ELR (cell line): Measurements from ENCODE around the gene SPSB1.

Experiments used
- DNase-seq: peaks from one replicate; pipeline ENCODE4 v3.0.0-alpha.2; 2015; ENCODE audit warnings: low read depth

The SPSB1 gene

DNA sequence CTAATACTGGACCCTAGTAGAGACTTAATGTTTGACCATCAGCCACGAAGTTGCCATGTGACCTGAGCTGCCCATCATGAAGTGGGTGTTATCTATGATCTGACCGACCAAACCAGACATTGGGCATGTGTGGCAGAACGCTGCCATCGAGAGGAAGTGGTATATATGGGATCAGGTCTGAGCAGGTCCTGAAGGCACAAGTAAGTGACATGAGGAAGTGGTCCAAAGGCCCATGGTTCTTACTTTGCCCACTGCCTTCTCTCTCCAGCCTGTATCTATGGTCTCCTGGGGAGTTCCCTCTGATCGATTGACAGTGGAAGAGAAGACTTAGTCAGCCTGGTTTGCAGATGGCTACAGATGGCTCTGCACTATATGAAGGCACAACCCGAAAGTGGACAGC, 7.9 kb downstream of the SPSB1 start:
- no peak for DNase-seq

DNA sequence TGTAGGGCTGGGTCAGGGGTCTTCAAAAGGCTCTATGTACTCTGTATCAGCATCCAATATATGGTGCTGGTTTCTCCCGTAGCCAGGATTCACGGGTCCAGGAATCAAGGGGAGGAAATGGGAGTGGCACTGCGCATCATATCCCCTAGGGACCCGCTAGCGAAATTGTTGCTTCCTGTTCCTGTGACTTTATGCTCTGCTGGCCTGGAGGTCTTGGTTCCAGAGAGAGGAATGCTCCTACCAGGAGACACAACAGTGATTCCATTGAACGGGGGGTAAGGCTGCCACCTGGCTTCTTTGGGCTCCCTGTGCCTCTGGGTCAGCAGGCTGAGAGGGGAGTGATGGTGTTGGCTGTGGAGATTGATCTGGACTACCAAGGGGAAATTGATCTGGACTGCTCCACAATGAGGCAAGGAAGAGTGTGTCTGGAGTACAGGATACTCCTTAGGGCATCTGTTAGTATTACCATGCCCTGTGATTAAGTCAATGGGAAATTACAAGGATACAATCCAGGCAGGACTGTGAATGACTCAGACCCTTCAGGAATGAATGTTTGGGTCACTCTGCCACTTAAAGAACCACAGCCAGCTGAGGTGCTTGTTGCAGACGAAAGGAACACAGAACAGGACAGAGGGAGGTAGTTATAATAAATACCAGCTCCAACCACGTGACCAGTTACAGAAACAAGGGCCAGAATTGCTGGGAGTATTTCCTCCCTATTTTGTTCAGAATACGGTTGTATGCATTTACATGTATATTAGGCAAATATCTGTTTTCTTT, 10.2 kb downstream of the SPSB1 start:
- DNase-seq = peak; percentile 94

DNA sequence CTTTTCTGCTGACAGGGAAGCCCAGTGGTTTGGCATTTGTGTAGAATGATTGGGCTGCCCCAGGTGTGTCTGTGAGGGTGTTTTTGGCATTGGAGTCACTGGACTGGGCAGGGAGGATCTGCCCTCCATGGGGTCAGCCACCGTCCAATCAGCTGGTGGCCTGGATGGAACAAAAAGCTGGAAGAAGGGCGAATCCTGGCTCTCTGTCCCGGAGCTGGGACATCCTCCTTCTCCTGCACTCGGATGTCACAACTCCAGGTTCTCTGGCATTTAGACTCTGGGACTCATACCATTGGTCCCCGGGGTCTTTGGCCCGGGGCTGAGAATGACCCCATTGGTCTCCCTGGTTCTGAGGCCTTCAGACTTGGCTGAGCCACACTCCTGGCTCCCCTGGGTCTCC, 11.2 kb downstream of the SPSB1 start:
- no peak for DNase-seq

DNA sequence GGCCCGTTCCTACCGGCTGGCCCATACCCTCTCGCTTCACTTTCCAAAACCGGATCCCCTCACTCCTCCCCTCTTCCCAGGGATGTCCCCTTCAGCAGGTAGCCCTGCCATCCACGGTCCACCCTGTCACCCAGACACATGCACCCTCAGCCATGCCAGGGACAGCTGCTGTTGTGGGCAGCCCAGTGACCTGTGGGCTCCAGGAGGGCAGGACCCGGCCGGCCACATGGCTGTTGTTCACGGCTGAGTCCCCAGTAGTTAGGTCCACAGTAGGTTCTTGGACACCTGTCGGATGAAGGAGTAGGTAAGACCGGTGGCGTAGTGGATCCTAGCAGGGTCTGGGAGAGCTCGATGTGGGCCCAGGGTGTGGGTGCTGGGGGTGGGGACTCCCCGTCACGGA, 12.5 kb downstream of the SPSB1 start:
- DNase-seq = no peak

DNA sequence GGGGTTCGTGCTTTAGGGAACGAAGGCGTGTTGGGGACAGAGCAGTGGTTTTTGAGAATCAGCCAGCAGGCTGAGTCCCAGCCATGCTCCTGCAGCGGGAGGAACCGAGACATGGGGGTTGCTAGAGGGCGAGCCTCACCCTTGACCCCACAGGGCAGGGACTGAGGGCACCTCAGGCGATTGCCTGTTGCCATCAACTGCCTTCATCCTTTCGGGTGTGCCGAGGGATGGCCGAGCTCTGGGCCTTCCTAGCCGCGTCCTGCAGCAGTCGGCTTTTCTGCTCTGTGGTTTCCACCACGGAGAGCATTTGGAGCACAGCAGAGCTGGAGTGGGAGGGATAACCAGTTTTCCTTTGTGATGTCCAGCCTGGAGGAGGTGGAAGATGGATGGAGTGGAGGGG, 13.3 kb downstream of the SPSB1 start:
- no peak for DNase-seq

DNA sequence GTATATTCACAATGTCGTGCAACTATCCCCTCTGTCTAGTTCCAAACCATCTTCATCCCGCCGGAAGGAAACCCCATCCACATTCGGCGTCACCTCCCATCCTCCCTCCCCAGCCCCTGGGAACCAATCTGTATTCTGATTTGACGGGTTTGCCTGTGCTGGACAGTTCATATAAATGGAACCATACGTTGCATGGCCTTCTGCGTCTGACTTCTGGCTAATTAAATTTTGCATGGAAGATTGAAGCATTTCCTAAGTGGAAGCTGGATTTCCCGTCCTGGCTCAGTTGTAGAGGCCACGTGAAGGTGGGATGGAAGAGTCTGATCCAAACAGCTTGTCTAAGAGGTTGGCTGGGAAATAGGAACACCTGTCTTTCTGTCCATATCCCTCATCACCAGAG, 14.6 kb downstream of the SPSB1 start:
- DNase-seq = no peak

DNA sequence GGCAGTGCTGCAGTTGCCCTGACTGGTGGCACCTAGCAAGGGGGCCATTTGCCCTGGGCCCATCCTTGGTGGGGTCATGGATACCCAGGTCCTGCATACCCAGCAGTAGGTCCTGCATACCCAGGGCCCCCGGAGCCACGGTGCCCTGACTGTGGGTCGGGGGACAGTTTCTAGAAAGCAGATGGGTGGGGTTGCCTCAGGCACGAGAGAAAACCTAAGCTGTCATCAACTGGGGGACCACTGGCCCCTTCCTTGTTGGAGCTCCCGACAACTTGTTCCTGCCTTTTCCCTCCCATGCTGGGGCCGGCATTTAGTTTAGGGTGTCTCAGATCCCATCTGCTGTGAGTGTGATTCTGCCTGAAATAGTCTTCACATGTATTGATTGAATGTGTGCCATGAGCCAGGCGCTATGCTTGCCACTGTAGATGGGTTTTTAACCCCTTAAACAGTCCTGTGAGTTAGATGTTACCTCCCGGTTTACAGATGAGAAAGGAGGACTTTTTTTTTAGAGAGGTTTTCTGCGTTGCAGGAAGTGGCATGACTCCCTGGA, 15.6 kb downstream of the SPSB1 start:
- no peak for DNase-seq

DNA sequence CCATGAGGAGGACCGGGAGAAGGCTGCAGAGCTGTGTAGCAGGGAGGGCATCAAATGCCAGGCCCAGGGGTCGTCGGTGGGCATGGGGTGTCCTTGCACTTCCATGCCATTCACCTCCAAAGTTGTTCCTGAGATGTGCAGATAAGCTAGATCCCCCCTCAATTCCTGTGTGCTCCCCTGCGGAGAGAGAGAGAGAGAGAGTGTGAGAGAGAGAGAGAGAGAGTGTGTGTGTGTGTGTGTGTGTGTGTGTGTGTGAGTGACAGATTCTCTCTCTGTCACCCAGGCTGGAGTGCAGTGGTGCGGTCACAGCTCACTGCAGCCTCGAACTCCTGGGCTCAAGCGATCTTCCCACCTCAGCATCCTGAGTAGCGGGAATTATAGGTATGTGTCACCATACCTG, 16.4 kb downstream of the SPSB1 start:
- DNase-seq = no peak

DNA sequence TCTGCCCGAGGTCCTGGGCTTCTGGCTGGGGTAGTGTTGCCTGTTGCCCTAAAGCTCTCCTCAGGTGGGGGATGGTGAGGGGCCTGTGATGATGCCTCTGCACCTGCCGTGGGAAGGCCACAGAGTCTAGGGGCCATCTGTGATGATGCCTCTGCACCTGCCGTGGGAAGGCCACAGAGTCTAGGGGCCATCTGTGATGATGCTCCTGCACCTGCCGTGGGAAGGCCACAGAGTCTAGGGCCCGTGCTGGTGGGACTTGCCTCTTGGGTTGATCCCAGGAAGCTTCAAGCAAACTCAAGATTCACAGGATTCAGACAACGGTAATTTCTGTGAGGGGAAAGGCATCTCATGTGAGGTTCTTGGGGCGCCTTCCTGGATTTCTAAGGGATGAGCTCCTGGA, 17.3 kb downstream of the SPSB1 start:
- no peak for DNase-seq

DNA sequence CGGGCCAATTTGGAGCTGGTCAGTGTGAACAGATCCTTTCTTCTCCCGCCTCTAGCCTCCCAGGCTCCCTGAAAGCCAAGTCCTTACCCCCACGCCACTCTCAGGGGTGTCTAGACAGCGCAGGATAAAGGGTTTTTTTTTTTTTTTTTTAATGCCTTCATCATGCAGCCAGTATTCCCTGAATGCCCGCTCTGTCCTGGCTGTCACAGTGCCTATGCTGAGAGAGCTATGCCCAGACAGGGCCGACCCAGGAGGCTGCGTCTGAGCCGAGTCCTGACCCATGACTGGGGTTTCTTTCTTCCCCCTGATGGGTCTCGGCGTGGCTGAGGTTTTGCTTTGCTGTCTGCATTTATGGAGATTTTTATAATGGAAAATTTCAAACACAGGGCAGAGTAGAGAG, 18.3 kb downstream of the SPSB1 start:
- DNase-seq = no peak

DNA sequence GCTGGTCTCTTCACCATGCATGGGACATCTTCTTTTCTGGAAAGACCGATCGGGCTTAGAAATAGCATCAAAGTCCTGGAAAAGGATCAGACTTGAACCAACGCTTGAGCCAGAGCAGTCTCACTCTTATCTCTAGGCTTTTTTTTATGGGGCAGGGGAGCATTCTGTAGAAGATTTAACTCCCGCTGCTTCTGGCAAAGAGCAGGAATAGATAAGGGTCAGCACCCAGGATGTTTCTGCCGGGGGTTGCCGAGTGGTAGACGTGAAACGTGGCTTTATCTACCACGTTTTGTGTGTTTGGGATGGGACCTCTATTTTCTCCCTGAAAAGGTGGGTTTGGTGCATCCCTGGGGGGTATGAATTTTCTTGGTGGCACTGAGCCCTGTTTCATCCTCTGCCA, 18.8 kb downstream of the SPSB1 start:
- DNase-seq = no peak

DNA sequence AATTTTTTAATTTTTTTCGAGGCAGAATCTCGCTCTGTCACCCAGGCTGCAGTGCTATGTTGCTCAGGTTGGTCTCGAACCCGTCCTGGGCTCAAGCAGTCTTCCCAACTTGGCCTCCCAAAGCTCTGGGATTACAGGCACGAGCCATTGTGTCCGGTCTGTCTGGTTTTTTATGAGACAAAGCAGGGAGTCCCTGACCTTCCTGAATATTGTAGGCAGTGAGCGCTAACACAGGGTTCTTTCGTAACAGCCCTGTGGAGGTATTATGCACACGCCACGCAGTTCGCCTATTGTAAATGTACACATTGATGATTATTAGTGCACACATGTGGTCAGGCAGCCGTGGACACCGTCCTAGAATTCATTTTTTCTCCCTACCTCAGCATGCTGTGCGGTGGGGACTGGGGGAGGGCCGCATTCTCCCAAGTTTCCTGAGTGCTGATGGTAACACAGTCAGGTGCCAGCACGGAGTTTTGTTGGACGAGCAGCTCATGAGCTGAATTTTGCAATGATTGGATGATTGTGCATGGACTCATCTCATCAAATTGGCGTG, 19.6 kb downstream of the SPSB1 start:
- DNase-seq = no peak

DNA sequence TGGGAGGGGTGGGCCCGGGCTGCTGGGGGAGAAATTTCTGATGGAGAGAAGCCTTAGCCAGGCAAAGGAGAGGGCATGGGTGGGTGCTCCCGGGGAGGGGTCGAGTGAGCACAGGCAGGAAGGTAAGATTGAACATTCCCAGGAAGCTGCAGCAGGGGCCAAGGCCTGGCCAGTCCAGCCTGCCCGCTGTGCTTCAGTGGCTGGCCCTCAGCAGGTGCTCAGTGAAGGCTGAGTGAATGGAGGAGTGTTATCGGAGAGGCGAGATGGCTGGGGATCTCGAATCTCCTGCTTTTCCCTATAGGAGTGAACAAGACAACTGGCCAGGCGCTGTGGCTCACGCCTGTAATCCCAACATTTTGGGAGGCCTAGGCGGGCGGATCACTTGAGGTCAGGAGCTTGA, 20.9 kb downstream of the SPSB1 start:
- no peak for DNase-seq

DNA sequence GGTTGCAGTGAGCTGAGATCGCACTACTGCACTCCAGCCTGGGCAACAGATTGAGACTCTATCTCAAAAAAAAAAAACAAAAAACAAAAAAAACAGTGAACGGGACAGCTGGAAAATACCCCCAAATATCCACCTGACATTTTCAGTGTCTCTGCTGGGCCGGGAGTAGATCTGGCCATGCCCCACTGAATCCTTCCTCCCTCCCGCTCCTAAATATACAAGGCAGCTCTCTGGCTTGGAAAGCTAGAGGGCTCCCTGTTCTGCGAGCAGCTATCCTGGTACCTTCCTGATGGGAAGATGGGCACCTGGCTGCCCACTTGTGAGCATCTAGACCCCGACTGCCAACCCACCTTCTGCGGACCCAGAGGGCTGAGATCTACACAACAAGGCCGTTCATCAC, 21.4 kb downstream of the SPSB1 start:
- no peak for DNase-seq

DNA sequence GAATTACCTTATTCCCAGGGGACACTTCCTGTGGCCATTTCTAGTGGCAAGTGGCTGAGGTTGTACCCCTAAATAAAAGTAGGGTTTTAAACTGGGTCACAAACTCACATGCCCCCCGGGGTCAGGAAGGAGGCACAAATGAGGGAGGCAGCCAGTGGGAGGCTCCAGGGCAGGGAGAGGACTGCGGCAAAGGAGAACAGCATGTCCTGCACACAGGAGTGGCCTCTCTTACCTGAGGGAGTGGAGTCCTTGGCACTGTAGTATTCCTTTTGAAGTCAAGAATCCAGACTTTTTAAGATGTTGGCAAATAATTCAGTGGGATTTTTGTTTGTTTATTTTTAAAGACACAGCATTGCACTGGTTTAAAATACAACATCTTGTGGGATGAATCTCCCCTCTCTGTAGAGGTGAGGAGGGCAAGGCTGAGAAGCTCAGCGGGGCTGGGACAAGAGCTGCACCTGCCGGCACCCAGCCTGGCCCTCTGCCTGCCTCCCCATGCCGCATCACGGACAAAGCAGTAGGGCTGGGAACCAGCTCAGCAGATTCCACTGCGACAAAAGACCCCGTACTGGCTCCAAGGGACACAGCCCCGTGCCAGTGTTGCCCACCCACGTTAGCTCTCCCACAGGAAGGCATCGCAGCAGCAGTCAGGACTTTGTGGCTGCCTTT, 22.2 kb downstream of the SPSB1 start:
- no peak for DNase-seq

DNA sequence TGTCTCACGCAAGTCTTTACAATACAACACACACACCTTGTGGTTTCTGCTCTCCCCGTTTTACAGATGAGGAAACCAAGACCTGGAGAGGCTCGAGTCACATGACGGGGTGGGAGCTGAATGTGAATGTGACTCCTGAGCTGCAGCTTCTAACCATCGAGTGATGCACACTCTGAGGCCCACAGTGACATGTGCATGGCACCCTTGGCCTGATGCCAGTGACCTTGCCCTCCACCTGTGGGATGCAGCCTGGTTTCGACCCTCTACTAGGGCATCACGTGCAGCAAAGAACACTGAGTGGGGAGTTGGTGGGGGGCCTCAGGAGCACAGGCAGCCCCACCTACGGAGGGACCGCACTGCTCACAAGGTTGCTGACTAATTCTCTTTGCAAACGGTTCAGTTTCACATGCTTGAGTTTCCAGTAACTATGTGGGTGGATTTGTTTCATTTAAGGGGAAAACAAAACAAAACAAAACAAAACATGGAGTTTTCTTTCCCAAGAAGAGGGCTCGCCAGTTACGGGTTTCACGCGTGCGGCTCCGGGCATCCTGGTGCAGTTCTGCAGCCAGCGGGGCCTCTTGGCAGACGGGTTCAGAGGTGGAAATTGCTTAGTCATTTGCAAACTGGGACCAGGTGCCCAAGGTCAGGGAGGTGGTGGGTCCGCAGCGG, 22.9 kb downstream of the SPSB1 start:
- DNase-seq = peak; percentile 49

DNA sequence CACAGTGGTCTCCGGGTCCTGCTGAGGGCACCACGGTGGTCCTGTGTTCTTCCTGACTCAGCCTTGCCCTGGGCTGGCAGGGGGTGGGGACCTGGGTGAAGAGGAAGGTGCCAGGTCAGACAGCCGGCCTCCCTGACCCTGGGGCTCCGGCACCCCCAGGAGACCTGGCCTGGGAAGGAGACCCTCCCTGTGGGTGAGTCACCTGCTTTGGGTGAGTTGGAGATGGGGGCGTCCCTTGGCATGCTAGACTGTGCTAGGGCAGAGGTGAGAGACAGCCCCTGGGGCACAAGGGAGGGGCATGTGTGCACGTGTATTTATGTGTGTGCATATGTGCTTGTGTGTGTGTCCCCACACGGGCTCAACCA, 23.4 kb downstream of the SPSB1 start:
- DNase-seq = no peak

DNA sequence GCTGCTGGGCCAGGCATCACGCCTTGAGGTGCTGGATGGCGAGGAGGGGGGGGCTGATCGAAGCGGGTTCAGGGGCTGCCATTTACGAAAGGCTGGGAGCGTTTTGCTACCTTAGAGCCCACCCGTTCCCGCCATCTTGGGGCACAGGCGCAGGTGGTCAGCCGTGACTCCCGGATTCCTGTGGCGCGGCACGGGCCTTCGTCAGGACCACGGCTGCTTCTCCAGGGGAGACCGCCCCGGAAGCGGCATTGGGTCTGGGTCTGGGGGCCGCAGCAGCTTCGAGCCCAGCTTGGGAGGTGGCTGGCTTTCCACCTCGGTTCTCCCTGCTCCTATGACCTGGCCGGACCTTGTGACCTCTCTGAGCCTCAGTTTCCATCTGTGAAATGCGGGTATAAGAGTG, 23.8 kb downstream of the SPSB1 start:
- DNase-seq = no peak

DNA sequence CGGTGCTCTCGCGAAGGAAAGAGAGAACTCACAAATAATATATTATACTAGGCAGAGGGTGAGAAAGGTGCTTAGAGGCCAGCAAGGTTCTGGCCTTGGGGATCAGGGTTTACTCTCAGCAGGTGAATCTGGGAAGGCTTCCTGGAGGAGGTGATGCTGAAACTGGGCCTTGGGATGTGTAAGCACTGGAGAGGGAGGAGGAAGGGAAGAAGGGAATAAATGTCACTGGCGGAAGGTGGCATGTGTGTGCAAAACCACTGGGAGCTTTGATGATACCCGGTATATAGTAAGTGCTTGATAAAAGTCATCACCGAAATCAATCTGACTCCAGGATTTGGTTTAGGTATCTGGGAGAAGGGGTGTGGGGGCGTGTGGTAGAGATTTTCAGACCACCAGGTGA, 24.4 kb downstream of the SPSB1 start:
- no peak for DNase-seq

DNA sequence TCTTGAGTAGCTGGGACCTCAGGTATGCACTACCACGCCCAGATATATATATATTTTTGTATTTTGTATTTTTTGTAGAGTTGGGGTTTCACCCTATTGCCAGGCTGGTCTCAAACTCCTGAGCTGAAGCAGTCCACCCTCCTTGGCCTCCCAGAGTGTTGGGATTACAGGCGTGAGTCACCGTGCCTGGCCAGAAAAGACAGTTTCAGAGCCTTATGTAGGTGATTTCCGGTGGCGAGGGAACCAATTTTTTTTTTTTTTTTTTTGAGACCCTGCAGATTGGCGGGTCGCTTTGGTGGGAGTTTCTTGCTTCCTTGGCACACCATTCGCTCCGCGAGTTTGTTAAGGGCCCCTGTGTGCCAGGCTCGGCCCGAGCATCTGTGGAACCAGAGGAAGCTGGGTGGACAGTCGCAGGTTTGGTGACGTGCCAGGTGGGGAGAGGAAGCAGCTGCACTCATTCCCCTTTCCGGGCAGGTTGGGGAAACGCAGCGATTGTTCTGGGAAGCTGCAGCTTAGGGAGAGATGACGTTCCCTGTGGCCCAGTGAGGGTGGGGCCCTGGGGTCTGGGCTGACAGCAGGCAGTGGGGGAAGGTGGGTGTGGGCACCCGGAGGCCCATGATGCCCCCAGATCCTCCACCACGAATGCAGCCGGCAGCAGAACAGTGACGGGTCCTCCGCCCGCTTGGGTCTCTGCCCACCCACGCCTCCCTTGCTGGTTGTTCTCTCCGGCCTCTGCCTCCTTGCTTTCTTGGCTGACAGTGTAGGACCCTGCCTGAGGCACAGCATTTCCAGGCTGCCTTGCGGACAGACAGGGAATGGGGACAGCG, 25.1 kb downstream of the SPSB1 start:
- DNase-seq = peak; percentile 49

DNA sequence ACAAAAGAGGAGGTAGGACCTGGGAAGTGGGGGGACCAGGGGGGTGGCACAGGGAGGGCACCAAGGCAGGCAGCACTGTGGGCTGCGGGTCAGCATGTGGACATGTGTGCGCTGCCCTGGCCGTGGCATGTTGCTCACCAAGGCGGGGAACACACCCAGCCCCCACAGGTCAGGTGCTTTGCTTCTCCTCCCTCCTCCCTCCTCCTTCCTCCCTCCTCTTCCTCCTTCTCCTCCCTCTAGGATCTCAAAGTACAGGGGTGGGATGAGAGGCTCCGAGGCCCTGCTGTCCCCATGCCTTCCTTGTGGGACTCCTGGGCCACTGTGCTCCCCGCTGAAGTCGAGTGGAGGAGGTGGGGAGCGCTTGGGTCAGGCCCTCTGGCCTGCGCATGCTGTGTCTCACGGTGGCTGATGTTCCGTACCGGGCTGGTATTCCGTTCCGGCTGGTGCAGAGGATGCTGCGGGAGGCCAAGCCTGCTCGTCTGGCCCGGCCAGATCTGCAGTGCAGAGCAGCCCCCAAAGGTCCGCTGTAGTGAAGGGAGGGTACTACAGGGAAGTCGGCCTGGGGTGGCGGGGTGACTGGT, 26.6 kb downstream of the SPSB1 start:
- DNase-seq = no peak
